HL-60/S4 treated with phorbol 12-myristate 13-acetate at 8.2 ng/mL for 4 days and 3 days (cell line): ENCODE measurements around the gene RFC4.
"Not testable (repeated sequence)": the region's sequence is repeated elsewhere in the genome, so short reads cannot be mapped to it uniquely, and the experiment has no call there.

Experiments
- in situ Hi-C: fragments of 300-500 bp; cut with MboI; formaldehyde crosslinking; loops from 2 replicates; pipeline ENCODE4 v1.15.0; 2022; ENCODE audit warnings: low sequenced_read_pairs

Gene RFC4

GRCh38 chr3:186806089-186807055 lies at the start of gene RFC4:
RFC4 (minus strand) TSS chr3:186806482; CDS start chr3:186804713, 1,769 bp downstream.
- in situ Hi-C loops, result loop anchor here (25.0 kb wide), 1 partner anchor 844 kb away; no protein-coding TSS in a partner anchor

- in situ Hi-C loops, result no loop called here
These were observed 48.7 kb upstream of the RFC4 start for GRCh38 chr3:186854954-186855353.

GRCh38 chr3:186854146-186854545 lies 47.9 kb upstream of the RFC4 start:
- in situ Hi-C loops, result no loop called here

GRCh38 chr3:186852994-186853393 lies 46.7 kb upstream of the RFC4 start:
- in situ Hi-C loops, result no loop called here

GRCh38 chr3:186851835-186852234 lies 45.6 kb upstream of the RFC4 start:
- in situ Hi-C loops, result not testable (repeated sequence)

GRCh38 chr3:186849374-186849975 lies 43.2 kb upstream of the RFC4 start:
- in situ Hi-C loops, result loop anchor here (10.0 kb wide), 1 partner anchor 315 kb away; no protein-coding TSS in a partner anchor

- in situ Hi-C loops, result loop anchor here (10.0 kb wide), 1 partner anchor 317 kb away; no protein-coding TSS in a partner anchor
These were observed 41.2 kb upstream of the RFC4 start for GRCh38 chr3:186847437-186847836.

GRCh38 chr3:186845756-186846155 lies 39.5 kb upstream of the RFC4 start:
- in situ Hi-C loops, result loop anchor here (10.0 kb wide), 1 partner anchor 319 kb away; no protein-coding TSS in a partner anchor

GRCh38 chr3:186844908-186845307 lies 38.6 kb upstream of the RFC4 start:
- in situ Hi-C loops, result loop anchor here (10.0 kb wide), 1 partner anchor 320 kb away; no protein-coding TSS in a partner anchor

GRCh38 chr3:186843039-186843432 lies 36.8 kb upstream of the RFC4 start:
- in situ Hi-C loops, result loop anchor here (10.0 kb wide), 1 partner anchor 322 kb away; no protein-coding TSS in a partner anchor

GRCh38 chr3:186842426-186843038 lies 36.2 kb upstream of the RFC4 start, which contains the start of gene ADIPOQ:
ADIPOQ (plus strand) TSS chr3:186842710; CDS start chr3:186853059, 10,349 bp downstream.
- in situ Hi-C loops, result loop anchor here (10.0 kb wide), 1 partner anchor 322 kb away; no protein-coding TSS in a partner anchor

- in situ Hi-C loops, result loop anchor here (10.0 kb wide), 1 partner anchor 323 kb away; no protein-coding TSS in a partner anchor
These were observed 35.3 kb upstream of the RFC4 start for GRCh38 chr3:186841620-186842019.

- in situ Hi-C loops, result loop anchor here (10.0 kb wide), 1 partner anchor 325 kb away; no protein-coding TSS in a partner anchor
These were observed 33.8 kb upstream of the RFC4 start for GRCh38 chr3:186839874-186840641.

GRCh38 chr3:186832276-186832675 lies 26.0 kb upstream of the RFC4 start:
- in situ Hi-C loops, result no loop called here

- in situ Hi-C loops, result no loop called here
These were observed 25.5 kb upstream of the RFC4 start for GRCh38 chr3:186831798-186832197.

GRCh38 chr3:186828340-186828739 lies 22.1 kb upstream of the RFC4 start:
- in situ Hi-C loops, result no loop called here

GRCh38 chr3:186826976-186827857 lies 20.9 kb upstream of the RFC4 start:
- in situ Hi-C loops, result no loop called here

GRCh38 chr3:186826410-186826975 lies 20.2 kb upstream of the RFC4 start:
- in situ Hi-C loops, result no loop called here
